Ovary (tissue), 9 donors: Measurements from ENCODE around the gene SH3RF3. TPM values are rescaled to one million over a fixed set of nuclear protein-coding genes. Genes with fewer than 3 reads are reported as not detected.

Source experiments
- DNase-seq, 5 donors: peaks; one replicate each; pipeline ENCODE4 v3.0.0-alpha.2; 2019 to 2020
- H3K27ac ChIP-seq, 2 donors: fragments of 200-600 bp; one replicate each; pipeline versions ENCODE4 v1.5.1 to v1.8.0; 2019 to 2022
- H3K27me3 ChIP-seq: fragments of 200-600 bp; one replicate; pipeline ENCODE4 v1.8.0; 2022
- H3K36me3 ChIP-seq: fragments of 200-600 bp; sonication (generic); one replicate; pipeline ENCODE4 v1.5.1; 2019
- H3K4me1 ChIP-seq: one replicate; pipeline ENCODE4 v1.8.1; 2013; ENCODE audit warnings: mild to moderate bottlenecking, moderate library complexity; ENCODE audit not compliant: insufficient read depth
- H3K4me3 ChIP-seq: fragments of 200-600 bp; sonication (generic); one replicate; pipeline ENCODE4 v1.5.1; 2017
- H3K9me3 ChIP-seq, 2 donors: fragments of 200-600 bp in 1 of 2; sonication (generic) in 1 of 2; one replicate each; pipeline versions ENCODE4 v1.5.1 to v1.8.1; 2013 to 2019; ENCODE audit warnings: mild to moderate bottlenecking in 1 of 2, moderate library complexity in 1 of 2
- EP300 ChIP-seq: sonication (generic); formaldehyde crosslinking; IDR thresholded peaks from one replicate; pipeline ENCODE4 v1.6.1; 2017; ENCODE audit warnings: antibody characterized with exemption
- POLR2A ChIP-seq: fragments of 450-650 bp; IDR thresholded peaks from one replicate; pipeline ENCODE4 v1.6.1; 2017; ENCODE audit warnings: antibody characterized with exemption, mild to moderate bottlenecking, moderate library complexity
- whole genome bisulfite sequencing, 3 donors: extraction: QIAGEN DNeasy Blood & Tissue Kit in 1 of 3; methylation state at CpG; one replicate each; pipeline versions ENCODE4 v1.1.5 to v1.1.7; 2013 to 2017; 5-methylcytosine and 5-hydroxymethylcytosine counted together
- intact Hi-C, 4 donors: fragments of 100-400 bp; cut with DNase I; formaldehyde crosslinking; loops; one replicate each; pipeline versions ENCODE4 v1.11.0 to v1.15.1; 2022 to 2023
- polyA plus RNA-seq, 2 donors: library from polyadenylated mRNA; stranded (reverse); fragments of 200-250 nt in 1 of 2; fragments of 350-450 nt in 1 of 2; fragmentation: Illumina TruSeq in 1 of 2; extraction: RNeasy Lipid Tissue Mini Kit (QIAGEN cat#74804) in 1 of 2; gene quantifications; one replicate each; pipeline ENCODE4 v1.2.3, GENCODE V29; 2013 to 2014
- total RNA-seq, 7 donors: library from RNA; depleted of rRNA in 2 of 7; stranded (reverse); fragments of >200 nt in 2 of 7; fragmentation: NEBNext Ultra II Directional in 3 of 7; extraction: Animal tissue kit (Norgen Biotek cat#: 25700) in 3 of 7; gene quantifications; one replicate each; pipeline versions ENCODE4 v1.1.0 to v1.2.4, GENCODE V29; 2016 to 2023
- TF ChIP-seq, protein P1 (sequence below), 3 donors: fragments of 450-650 bp in 2 of 3; fragments of 200-600 bp in 1 of 3; IDR thresholded peaks; one replicate each; pipeline versions ENCODE4 v1.5.1 to v1.8.0; 2016 to 2022; ENCODE audit warnings: antibody characterized with exemption in 3 of 3, mild to moderate bottlenecking in 1 of 3
- donor health status: DM: no; HTN: no; CAD: no; lungs with moderate emphysema.
- donor health status: DM: no; HTN: no; CAD: no.
- donor health status: Bipolar disorder and iron deficiency.
- donor health status: DM: yes; HTN: yes; CAD: no.
- donor health status: DM: no; HTN: no; CAD: no.
- donor health status: DM: yes; HTN: yes; CAD: no.

Gene SH3RF3
- total and polyA plus RNA-seq, 9 donors, result 2.7 to 10.1 (median 4.5) TPM

DNA sequence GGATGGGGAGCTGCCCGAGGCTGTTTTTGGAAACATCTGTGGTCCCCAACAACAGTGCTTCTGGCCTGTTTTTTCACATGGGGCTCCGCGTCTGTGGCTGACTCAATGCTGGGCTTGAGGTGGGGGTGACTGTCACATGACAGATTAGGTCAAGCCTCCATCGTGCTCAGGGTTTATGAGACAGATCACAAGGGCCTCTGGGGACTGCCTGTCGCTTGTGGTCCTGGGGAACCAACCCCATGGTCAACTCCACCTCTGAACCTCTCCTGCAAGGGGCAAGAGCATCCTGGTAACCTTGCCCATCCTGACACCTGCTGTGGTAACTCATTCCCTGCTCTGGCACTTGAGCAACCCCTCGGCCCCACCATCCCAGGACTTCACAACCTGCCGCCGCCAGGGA lies 47.6 kb upstream of the SH3RF3 start:
- WGBS, 3 donors, result 73 to 81% (median 75%) methylated on average over 8 of the region's 8 CpGs
- no peaks in the 10 kb centered on the region for H3K27me3 ChIP-seq
- H3K27ac ChIP-seq, result no peak overlapping the region
- no peaks in the 10 kb centered on the region for H3K9me3 ChIP-seq
- intact Hi-C loops, result no loop called here
- DNase-seq, result no peak
- no peaks in the 10 kb centered on the region for H3K36me3 ChIP-seq
- no peaks in the 10 kb centered on the region for H3K4me1 ChIP-seq
- TF ChIP-seq POLR2A, result no peak
- TF ChIP-seq EP300, result no peak
- TF ChIP-seq, protein P1, sequence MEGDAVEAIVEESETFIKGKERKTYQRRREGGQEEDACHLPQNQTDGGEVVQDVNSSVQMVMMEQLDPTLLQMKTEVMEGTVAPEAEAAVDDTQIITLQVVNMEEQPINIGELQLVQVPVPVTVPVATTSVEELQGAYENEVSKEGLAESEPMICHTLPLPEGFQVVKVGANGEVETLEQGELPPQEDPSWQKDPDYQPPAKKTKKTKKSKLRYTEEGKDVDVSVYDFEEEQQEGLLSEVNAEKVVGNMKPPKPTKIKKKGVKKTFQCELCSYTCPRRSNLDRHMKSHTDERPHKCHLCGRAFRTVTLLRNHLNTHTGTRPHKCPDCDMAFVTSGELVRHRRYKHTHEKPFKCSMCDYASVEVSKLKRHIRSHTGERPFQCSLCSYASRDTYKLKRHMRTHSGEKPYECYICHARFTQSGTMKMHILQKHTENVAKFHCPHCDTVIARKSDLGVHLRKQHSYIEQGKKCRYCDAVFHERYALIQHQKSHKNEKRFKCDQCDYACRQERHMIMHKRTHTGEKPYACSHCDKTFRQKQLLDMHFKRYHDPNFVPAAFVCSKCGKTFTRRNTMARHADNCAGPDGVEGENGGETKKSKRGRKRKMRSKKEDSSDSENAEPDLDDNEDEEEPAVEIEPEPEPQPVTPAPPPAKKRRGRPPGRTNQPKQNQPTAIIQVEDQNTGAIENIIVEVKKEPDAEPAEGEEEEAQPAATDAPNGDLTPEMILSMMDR (IDR thresholded peaks at IDR 0.05), result no peak
- no peak overlapping the region for H3K4me3 ChIP-seq

DNA sequence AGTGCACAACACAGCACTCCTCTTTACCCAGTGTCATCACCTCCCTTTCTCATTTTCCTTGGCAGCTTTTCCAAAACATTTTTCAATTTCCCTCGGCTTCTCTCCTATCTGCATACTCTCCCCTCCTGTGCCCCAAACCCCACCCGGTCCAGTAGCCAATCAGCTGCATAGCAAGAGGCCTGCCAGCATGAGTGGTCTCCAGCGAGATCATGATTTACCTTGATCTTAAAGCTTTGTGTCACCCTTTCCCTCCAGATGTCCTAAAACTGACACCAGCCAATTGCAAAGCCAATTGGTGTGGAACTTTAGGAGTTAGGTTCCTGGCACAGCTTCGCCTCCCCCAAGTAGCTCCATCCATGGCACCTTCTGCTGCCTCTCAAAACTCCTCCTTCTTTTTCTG lies 45.2 kb upstream of the SH3RF3 start:
- no peaks in the 10 kb centered on the region for H3K27me3 ChIP-seq
- TF ChIP-seq EP300 (no peak), POLR2A (no peak)
- TF ChIP-seq, protein P1 (IDR thresholded peaks at IDR 0.05), result no peak

DNA sequence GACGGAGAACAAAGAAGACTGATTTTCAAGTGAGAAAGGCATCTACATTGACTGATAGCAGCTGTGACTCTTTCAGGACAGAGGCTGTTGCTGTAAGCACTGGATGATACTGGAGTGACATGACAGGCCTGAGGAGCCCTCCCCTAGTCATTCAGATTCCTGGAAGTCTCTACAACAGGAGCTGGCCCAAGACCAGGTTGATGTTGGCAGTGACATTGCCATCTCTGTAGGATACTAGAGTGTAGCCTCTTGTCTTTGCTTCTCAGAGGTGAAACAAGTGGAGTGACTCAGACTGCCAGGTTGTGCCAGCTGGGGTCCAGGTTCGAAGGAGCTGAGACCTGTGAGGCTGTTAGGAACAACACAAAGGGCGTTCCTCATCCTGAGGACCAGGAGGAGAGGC lies 44.7 kb upstream of the SH3RF3 start:
- TF ChIP-seq EP300, result no peak
- TF ChIP-seq POLR2A, result no peak
- TF ChIP-seq, protein P1 (IDR thresholded peaks at IDR 0.05), result no peak
- Histone ChIP-seq H3K27ac (no peak overlapping the region), H3K4me1 (no peaks in the 10 kb centered on the region), H3K9me3 (no peaks in the 10 kb centered on the region), H3K4me3 (no peak overlapping the region), H3K36me3 (no peaks in the 10 kb centered on the region), H3K27me3 (no peaks in the 10 kb centered on the region)
- WGBS, 3 donors, result 86 to 93% (median 89%) methylated on average over 3 of the region's 3 CpGs
- intact Hi-C loops, result no loop called here
- DNase-seq, result no peak

More for the DNA sequence above, 45.2 kb upstream of the SH3RF3 start:
- 53 to 63% (median 60%) methylated on average over 4 of the region's 4 CpGs for WGBS, 3 donors
- no peak overlapping the region for H3K4me3 ChIP-seq
- intact Hi-C loops, result no loop called here
- no peaks in the 10 kb centered on the region for H3K36me3 ChIP-seq
- H3K9me3 ChIP-seq, result no peaks in the 10 kb centered on the region
- no peaks in the 10 kb centered on the region for H3K4me1 ChIP-seq
- no peak overlapping the region for H3K27ac ChIP-seq
- no peak for DNase-seq

DNA sequence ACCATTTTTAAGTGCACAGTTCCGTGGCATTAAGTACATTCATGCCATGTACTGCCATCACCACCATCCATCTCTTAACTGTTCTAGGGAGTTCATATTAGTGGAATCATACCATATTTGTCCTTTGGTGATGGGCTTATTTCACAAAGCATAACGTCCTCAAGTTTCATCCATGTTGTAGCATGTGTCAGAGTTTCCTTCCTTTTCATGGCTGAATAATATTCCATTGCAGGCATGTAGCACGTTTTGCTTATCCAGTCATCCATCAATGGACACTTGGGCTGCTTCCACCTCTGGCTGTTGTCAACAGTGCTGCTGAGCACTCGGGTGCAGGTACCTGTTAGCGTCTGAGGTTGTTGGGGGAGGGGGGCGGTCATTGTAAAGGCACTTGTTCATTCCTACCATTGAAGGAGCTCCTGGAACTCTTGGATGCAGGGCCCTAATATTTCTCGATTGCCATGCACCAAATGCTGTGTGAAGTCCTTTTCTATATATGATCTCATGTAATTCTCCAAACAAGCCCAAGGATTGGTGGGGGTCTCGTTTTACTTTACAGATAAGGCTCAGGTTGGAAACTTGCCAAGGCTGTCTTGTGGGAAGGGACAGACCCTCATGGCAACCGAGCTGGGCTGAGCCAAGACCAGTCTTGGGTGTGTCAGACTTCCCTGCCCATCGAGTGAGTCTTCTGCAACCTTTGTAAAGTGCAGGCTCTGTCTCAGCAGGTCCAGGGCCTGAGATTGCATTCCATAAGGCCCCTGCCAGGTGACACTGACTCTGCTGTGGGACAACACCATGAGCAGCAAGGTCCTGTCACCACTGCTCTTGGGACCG lies 42.9 kb upstream of the SH3RF3 start:
- TF ChIP-seq, protein P1 (IDR thresholded peaks at IDR 0.05), result no peak
- TF ChIP-seq POLR2A (no peak), EP300 (no peak)
- DNase-seq, result no peak
- intact Hi-C loops, result no loop called here
- WGBS, 3 donors, result 75 to 78% (median 75%) methylated on average over 11 of the region's 11 CpGs
- Histone ChIP-seq H3K36me3 (no peaks in the 10 kb centered on the region), H3K27ac (no peak overlapping the region), H3K4me1 (no peaks in the 10 kb centered on the region), H3K4me3 (no peak overlapping the region), H3K27me3 (no peaks in the 10 kb centered on the region), H3K9me3 (no peaks in the 10 kb centered on the region)
